NCI-H460 (cell line): ENCODE measurements around the gene IZUMO1. TPM values are rescaled to one million over a fixed set of nuclear protein-coding genes. Genes with fewer than 3 reads are reported as not detected.
"Not testable (repeated sequence)": the region's sequence is repeated elsewhere in the genome, so short reads cannot be mapped to it uniquely, and the experiment has no call there.

ENCODE experiments used
- DNase-seq: peaks from one replicate; pipeline ENCODE4 v3.0.0-alpha.2; 2016; ENCODE audit warnings: low read depth; ENCODE audit errors: extremely low read depth
- total RNA-seq: library from RNA; depleted of rRNA; stranded (reverse); fragments of >200 nt; shearing (Covaris generic); gene quantifications from 2 replicates; pipeline ENCODE4 v1.2.3, GENCODE V29; 2014

The IZUMO1 gene
- total RNA-seq, 1 experiment from 2014 or later = 0.15 TPM

DNA sequence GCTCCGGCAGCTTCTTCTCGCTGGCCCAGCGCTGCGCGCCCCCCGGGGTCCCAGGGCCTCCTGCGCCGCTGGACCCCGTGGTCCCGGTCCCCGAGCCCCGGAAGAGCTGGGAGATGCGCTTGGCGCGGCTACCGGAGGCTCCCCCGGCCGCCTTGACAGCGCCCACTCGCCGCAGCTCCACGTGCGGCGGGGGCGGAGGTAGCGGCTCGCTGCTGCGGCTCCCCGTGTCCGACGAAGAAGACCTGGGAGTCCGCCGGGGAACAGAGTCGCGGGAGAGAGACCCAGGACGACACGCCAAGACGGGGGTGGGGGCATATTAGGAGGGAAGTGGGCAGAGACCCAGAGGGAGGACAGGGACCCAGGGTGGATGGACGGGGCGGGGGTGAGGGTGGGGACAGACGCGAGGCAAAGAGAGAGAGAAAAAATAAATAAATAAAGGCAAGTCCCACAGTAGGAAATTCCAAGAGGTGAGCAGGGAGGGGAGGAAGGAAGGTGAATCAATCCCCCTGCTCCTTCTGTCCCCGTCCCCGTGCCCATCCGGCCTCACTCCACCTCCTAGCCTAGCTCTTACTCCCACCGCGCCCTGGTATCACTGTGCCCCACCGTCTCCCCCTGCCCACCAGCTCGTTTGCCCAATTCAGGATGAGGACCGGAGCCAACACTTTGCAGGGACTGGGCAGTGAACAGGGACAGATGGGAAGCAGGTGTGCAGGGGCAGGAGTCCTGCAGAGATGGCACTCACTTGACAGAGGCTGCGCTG is 7.1 kb downstream of the IZUMO1 start:
- DNase-seq = no peak

- DNase-seq = peak; percentile 88
Observed at GRCh38 chr19:48738557-48739403, 7.9 kb downstream of the IZUMO1 start.

DNA sequence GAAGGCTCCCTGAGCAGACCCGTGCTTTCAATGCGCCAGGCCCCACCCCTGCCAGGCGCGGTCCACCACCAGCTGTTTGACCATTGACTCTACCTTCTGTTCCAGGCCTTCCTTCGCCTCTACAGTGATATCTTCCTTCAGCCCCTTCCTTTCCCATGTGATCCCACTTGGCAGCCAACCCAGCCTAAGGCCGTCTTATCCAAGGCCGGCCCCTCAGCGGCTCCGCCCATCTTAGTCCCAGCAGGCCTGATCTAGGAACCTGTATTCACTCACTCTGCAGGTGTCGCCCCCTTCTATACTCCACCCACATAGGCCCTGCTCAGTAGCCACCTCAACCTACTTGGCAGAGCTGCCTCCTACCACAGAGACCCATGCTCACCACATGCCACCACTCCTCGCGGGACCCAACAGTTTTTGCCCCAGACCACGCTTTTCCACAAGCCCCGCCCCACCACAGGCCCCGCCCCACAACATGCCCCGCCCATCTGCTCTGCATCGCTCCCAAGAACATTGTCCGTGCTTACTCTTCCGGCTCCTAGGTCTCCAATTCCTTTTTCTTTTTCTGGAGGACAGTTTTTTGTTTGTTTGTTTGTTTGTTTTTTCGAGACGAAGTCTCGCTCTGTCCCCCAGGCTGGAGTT is 9.2 kb downstream of the IZUMO1 start:
- no peak for DNase-seq

- DNase-seq = no peak
Observed at GRCh38 chr19:48735031-48735615, 11.6 kb downstream of the IZUMO1 start.

GRCh38 chr19:48734625-48735024 is 12.1 kb downstream of the IZUMO1 start:
- no peak for DNase-seq

DNA sequence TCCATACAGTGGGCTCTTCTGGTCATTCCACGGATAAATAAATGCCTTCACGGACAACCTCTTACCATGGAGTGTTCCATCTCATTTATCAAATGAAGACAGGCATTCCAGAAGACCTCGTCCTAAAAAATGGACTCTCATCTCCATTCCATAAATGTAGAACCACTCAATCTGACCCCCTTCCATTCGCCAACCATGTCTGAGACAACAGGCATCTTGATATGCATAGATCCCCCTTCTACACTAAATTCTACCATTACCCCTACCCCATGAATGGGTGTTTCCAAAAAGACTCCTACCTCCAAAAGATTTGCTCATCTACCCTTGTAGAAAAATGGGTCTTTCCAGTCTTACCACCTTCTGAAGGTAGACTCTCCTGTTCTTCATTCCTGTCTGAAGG is 15.3 kb downstream of the IZUMO1 start:
- no peak for DNase-seq

DNA sequence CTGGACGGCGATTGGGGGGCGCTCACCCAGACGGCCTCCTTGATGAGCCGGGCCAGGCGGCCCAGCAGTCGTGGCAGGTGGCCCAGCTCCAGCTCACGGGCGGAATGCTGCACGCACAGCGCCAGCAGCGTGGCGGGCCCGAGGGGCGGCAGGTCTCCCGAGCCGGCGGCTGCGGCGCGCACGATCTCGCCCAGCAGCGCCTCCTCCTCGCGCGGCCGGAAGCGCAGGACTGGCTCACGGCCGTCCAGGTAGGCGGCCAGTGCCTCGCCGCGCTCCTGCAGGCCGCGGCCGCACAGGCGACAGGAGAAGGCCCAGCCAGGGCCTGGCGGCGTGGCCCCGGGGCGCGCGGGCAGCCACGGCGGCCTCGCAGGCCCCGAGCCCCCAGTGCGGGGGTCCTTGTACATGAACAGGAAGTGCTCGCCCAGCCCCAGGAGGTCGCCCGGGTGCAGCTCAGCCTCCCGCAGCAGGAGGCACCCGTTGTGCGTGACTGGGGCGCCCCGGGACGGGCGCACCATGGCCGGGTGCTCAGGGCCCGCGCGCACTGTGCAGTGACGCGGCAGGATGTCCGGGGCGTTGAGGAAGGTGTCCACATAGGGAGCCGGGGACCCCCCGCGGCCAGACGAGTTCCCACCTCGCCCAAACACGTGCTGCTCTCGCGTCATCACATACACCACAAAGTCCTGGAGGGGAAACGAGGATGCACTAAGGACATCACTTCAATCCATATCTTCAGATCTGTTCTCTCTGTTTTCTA is 17.6 kb downstream of the IZUMO1 start:
- DNase-seq = no peak

- no peak for DNase-seq
Observed at GRCh38 chr19:48726556-48726955, 20.2 kb downstream of the IZUMO1 start.

- peak; percentile 74 for DNase-seq
Observed at GRCh38 chr19:48724796-48725753, 21.6 kb downstream of the IZUMO1 start.

- no peak for DNase-seq
Observed at GRCh38 chr19:48722196-48722708, 24.5 kb downstream of the IZUMO1 start.

DNA sequence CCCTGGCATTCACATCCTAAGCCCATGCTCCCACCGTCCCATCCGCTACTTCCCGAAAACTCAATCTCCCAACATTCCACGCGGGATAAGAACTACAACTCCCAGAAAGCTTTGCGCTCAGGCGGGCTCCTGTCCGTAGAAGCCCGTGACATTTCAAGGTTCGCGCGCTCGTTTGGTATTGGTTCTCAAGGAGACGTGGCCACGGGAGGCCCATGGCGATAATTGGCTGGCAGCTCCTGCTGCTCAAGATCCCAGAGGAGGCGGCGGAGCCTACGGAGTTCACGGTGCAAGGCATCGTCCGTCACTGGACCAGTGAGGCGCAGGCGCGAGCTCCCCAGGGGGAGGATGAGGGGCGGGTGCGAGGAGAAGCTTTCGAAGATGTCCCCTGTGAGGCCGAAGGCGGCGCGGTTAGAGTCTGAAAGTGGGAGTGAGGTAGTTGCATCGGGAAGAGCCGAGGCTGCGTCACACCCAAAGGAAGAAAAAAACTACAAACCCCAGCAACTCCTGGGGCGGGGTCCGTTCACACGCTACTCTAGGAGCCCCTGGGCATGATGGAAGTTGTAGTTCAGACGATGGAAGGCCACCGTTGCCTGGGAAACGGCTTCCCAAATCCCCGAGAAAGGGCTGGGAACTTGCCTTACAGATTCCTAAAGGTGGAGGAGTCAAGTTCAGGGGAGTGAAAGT is 26.0 kb downstream of the IZUMO1 start:
- DNase-seq = peak; percentile 97

GRCh38 chr19:48720251-48720612 is 26.5 kb downstream of the IZUMO1 start:
- no peak for DNase-seq

DNA sequence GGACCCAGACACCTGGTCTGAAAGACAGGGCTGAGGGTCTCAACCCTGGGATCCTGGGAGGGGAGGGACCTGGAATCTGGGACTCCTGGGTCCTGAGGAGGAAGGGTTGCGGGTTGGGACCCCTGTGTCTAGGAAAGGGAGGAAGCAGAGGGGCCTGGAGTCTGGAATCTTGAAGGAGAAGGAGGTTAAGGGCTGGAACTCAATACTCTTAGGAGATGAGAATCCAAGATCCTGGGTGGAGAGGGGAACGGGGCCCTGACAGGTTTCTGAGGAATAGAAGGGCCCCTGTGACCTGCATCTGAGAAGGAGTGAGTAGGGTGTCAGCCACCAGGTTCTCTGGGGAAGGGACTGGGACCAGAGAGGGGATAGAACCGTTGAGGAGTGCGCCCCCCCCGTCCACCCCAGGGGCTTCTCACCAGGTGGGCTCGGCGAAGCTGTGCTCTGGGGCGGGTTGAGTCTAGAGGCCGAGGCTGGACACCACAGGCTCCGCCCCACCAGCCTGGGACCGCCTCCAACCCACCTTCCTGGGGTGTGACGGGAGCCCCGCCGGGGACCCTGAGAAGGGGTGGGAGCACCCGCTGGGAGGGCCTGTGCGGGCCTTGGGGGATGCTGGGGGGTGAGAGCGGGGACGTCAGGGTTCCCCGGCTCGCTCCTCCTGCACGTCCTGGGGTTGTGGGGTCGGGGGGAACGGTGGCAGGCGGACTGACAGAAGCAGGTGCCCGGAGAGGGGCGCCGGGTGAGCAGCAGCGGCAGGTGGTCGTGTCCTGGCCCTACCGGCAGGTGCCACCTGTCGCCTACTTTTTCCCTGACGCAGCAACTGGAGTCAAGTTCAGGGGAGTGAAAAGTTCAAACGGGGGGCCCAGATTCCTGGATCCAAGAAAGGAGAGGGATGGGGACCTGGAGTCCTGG is 27.2 kb downstream of the IZUMO1 start, which contains the start of gene MAMSTR:
TSS of gene MAMSTR (minus strand) at position 463 of the 909 bp plus-strand sequence. CDS start 694 bp downstream, outside the sequence.
- no peak for DNase-seq

GRCh38 chr19:48718711-48719231 is 27.9 kb downstream of the IZUMO1 start:
- no peak for DNase-seq

- not testable (repeated sequence) for DNase-seq
Observed at GRCh38 chr19:48718106-48718505, 28.6 kb downstream of the IZUMO1 start.

DNA sequence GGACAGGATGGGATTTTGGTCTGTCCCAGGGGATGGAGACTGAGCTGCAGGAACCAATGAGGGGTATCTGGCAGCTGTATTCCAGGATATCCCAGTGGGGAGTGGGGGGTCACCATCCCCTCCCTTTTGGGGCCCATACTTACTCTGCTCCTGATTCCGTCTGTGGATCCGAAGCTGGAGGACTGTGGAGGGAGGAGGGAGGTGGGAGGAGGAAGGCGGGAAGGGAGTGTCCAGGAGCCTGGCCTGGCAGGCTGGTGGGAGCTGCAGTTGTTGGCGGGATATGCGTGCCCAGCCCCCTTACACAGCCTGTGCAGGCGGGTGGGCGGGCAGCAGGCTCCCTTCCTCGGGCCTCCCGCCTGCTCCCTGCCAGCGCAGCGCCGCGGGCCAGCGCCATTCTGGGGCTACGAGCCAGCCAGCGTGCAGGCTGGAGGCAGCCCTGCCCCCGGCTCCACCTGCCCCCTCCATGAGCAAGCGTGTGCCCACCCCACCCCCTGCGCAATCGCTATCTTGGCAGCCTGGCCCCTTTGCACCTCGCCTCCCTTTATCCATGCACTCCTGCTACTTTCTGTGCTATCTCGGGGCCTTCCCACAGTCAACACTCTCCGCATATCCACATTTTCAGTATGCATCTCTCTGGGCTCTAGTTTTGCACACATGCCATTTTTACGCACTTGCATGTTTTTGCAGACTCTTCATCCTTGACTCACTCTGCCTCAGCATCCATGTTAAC is 30.0 kb downstream of the IZUMO1 start:
- no peak for DNase-seq
